Lower lobe of right lung (tissue), 2 donors: Measurements from ENCODE around the gene KCNQ5. TPM values are rescaled to one million over a fixed set of nuclear protein-coding genes. Genes with fewer than 3 reads are reported as not detected.

Experiments used
- ATAC-seq, 2 donors: fragments of 200-7000 bp; cut with Tn5 transposase; one replicate each; pipeline ENCODE4 v1.9.1; 2020 to 2022; ENCODE audit warnings: mild to moderate bottlenecking in 2 of 2, moderate library complexity in 2 of 2
- DNase-seq: peaks from one replicate; pipeline ENCODE4 v3.0.0-alpha.2; 2020
- H3K27ac ChIP-seq: fragments of 200-600 bp; one replicate; pipeline ENCODE4 v1.8.0; 2022
- H3K27me3 ChIP-seq: fragments of 200-600 bp; one replicate; pipeline ENCODE4 v1.8.0; 2022; ENCODE audit warnings: low read depth
- H3K36me3 ChIP-seq: fragments of 200-600 bp; one replicate; pipeline ENCODE4 v1.8.0; 2022; ENCODE audit warnings: mild to moderate bottlenecking
- H3K4me1 ChIP-seq: fragments of 200-600 bp; one replicate; pipeline ENCODE4 v1.8.0; 2022
- H3K4me3 ChIP-seq: fragments of 200-600 bp; one replicate; pipeline ENCODE4 v1.8.0; 2022; ENCODE audit warnings: mild to moderate bottlenecking
- H3K9me3 ChIP-seq: fragments of 200-600 bp; one replicate; pipeline ENCODE4 v1.8.0; 2022
- intact Hi-C: fragments of 100-400 bp; cut with DNase I; formaldehyde crosslinking; loops from one replicate; pipeline ENCODE4 v1.11.0; 2022
- total RNA-seq: library from RNA; stranded (reverse); fragmentation: NEBNext Ultra II Directional; extraction: Animal tissue kit (Norgen Biotek cat#: 25700); gene quantifications from one replicate; pipeline ENCODE4 v1.2.1, GENCODE V29; 2021
- TF ChIP-seq, protein P1 (sequence below): fragments of 200-600 bp; IDR thresholded peaks from one replicate; pipeline ENCODE4 v1.8.0; 2022; ENCODE audit warnings: antibody characterized with exemption, mild to moderate bottlenecking
- donor health status: DM: no; HTN: yes; CAD: no; lungs with severe emphysema.

Gene KCNQ5
- total RNA-seq, 1 donor from 2014 or later = 0.35 TPM

- intact Hi-C loops = no loop called here
- no peak overlapping the region for H3K4me3 ChIP-seq
- H3K4me1 ChIP-seq = no peaks in the 10 kb centered on the region
- ATAC-seq (peak in 1 of 2 donors; percentile 41), DNase-seq (no peak)
- no peak overlapping the region for H3K27ac ChIP-seq
- no peaks in the 10 kb centered on the region for H3K27me3 ChIP-seq
- TF ChIP-seq, protein P1, sequence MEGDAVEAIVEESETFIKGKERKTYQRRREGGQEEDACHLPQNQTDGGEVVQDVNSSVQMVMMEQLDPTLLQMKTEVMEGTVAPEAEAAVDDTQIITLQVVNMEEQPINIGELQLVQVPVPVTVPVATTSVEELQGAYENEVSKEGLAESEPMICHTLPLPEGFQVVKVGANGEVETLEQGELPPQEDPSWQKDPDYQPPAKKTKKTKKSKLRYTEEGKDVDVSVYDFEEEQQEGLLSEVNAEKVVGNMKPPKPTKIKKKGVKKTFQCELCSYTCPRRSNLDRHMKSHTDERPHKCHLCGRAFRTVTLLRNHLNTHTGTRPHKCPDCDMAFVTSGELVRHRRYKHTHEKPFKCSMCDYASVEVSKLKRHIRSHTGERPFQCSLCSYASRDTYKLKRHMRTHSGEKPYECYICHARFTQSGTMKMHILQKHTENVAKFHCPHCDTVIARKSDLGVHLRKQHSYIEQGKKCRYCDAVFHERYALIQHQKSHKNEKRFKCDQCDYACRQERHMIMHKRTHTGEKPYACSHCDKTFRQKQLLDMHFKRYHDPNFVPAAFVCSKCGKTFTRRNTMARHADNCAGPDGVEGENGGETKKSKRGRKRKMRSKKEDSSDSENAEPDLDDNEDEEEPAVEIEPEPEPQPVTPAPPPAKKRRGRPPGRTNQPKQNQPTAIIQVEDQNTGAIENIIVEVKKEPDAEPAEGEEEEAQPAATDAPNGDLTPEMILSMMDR = no peak
- no peaks in the 10 kb centered on the region for H3K9me3 ChIP-seq
- no peaks in the 10 kb centered on the region for H3K36me3 ChIP-seq
Observed at GRCh38 chr6:72984981-72985665, 363.3 kb downstream of the KCNQ5 start.

- ATAC-seq = no peak
- TF ChIP-seq, protein P1 = no peak
- H3K27me3 ChIP-seq = no peaks in the 10 kb centered on the region
- no peak overlapping the region for H3K4me3 ChIP-seq
- no peaks in the 10 kb centered on the region for H3K9me3 ChIP-seq
- intact Hi-C loops = no loop called here
- no peak for DNase-seq
- no peak overlapping the region for H3K27ac ChIP-seq
- no peaks in the 10 kb centered on the region for H3K36me3 ChIP-seq
- no peaks in the 10 kb centered on the region for H3K4me1 ChIP-seq
Observed at GRCh38 chr6:72987301-72987700, 365.4 kb downstream of the KCNQ5 start.

DNA sequence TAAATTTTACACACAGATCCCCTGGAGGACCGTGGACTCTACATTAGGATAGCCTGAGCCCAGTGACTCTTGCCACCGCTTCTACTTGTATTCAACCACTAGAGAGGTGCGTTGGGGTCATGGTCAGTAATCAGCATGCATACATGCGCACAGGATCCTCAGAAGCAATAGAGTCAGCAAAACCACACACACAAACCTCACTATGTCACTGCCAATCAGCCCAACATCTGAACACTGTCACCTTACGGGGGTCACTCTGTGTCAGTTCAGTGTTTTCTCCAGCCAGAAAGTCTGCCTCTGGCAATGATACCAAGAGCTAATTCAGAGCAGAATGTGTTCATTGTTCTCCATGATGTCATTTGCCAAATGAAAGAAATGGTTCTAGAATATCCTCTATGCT, 378.1 kb downstream of the KCNQ5 start:
- Histone ChIP-seq H3K36me3 (no peaks in the 10 kb centered on the region), H3K27me3 (no peaks in the 10 kb centered on the region), H3K9me3 (no peaks in the 10 kb centered on the region), H3K27ac (no peak overlapping the region), H3K4me1 (no peaks in the 10 kb centered on the region), H3K4me3 (no peak overlapping the region)
- TF ChIP-seq, protein P1 = no peak
- intact Hi-C loops = no loop called here
- no peak for ATAC-seq
- DNase-seq = no peak

DNA sequence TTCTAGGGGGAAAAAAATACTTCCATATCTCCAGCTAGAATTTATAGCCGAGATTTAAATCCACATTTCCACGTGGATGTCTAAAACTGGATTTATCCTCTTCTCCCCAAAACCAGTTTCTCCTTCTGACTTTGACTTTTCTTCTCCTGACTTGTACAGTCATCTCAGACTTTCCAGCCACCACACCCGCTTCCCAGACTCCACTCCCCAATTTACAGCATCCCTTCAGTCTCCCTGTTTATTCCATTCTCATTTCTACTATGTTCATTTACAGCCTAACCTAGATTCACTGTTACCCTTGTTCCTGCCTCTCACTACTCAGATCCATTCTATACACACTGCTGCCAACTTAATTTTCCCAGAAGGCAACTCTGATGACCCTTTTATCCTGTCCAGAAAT, 378.6 kb downstream of the KCNQ5 start:
- intact Hi-C loops = no loop called here
- H3K4me3 ChIP-seq = no peak overlapping the region
- DNase-seq = no peak
- no peaks in the 10 kb centered on the region for H3K36me3 ChIP-seq
- H3K4me1 ChIP-seq = no peaks in the 10 kb centered on the region
- H3K27ac ChIP-seq = no peak overlapping the region
- TF ChIP-seq, protein P1 = no peak
- ATAC-seq = no peak
- no peaks in the 10 kb centered on the region for H3K27me3 ChIP-seq
- H3K9me3 ChIP-seq = no peaks in the 10 kb centered on the region

- H3K27ac ChIP-seq = no peak overlapping the region
- H3K36me3 ChIP-seq = no peaks in the 10 kb centered on the region
- DNase-seq (no peak), ATAC-seq (no peak)
- TF ChIP-seq, protein P1 = no peak
- intact Hi-C loops = no loop called here
- no peaks in the 10 kb centered on the region for H3K4me1 ChIP-seq
- H3K9me3 ChIP-seq = no peaks in the 10 kb centered on the region
- no peak overlapping the region for H3K4me3 ChIP-seq
- H3K27me3 ChIP-seq = no peaks in the 10 kb centered on the region
Observed at GRCh38 chr6:73002588-73002987, 380.7 kb downstream of the KCNQ5 start.
